Activated T-cell treated with anti-CD3 and anti-CD28 coated beads, Interleukin-2, amount 50 U/mL, for 48 hours (primary cell): ENCODE results near the gene RPL18.

Experiments used
- DNase-seq, 2 experiments: peaks; one replicate each; pipeline ENCODE4 v3.0.0-alpha.2; 2020

Gene RPL18

GRCh38 chr19:48629599-48630295 lies 10.8 kb upstream of the RPL18 start:
- DNase-seq, result peak; percentile 63 to 65

- no peak for DNase-seq
These were observed 10.3 kb upstream of the RPL18 start for GRCh38 chr19:48629297-48629598.

- DNase-seq, result no peak
These were observed 9.7 kb upstream of the RPL18 start for GRCh38 chr19:48628486-48629296.

- no peak for DNase-seq
These were observed 8.9 kb upstream of the RPL18 start for GRCh38 chr19:48627865-48628314.

GRCh38 chr19:48627201-48627864 lies 8.4 kb upstream of the RPL18 start:
- DNase-seq, result peak in 1 of 2 experiments; percentile 65

GRCh38 chr19:48625891-48626327 lies 6.9 kb upstream of the RPL18 start:
- no peak for DNase-seq

- DNase-seq, result no peak
These were observed 6.1 kb upstream of the RPL18 start for GRCh38 chr19:48624791-48625723.

GRCh38 chr19:48624067-48624594 lies 5.2 kb upstream of the RPL18 start:
- peak; percentile 98 to 99 for DNase-seq

- DNase-seq, result no peak
These were observed 4.6 kb upstream of the RPL18 start for GRCh38 chr19:48623556-48624066.

GRCh38 chr19:48619692-48620585 lies 961 bp upstream of the RPL18 start:
- no peak for DNase-seq

- no peak for DNase-seq
These were observed 581 bp downstream of the RPL18 start for GRCh38 chr19:48618278-48618915.

GRCh38 chr19:48617146-48617937 lies 1.6 kb downstream of the RPL18 start:
- DNase-seq, result no peak

- DNase-seq, result no peak
These were observed 2.4 kb downstream of the RPL18 start for GRCh38 chr19:48616491-48617056.

GRCh38 chr19:48616041-48616436 lies 2.9 kb downstream of the RPL18 start:
- no peak for DNase-seq

GRCh38 chr19:48615231-48616040 lies 3.5 kb downstream of the RPL18 start:
- DNase-seq, result no peak

- peak; percentile 64 to 65 for DNase-seq
These were observed 4.3 kb downstream of the RPL18 start, which contains the start of gene FAM83E for GRCh38 chr19:48614436-48615230. FAM83E (minus strand) TSS chr19:48615076; CDS start chr19:48613372, 1,704 bp downstream.

GRCh38 chr19:48613852-48614435 lies 5.0 kb downstream of the RPL18 start:
- DNase-seq, result peak; percentile 59 to 64
